Posterior vena cava (tissue), 2 donors: ENCODE measurements around the gene ENTHD1. TPM values are rescaled to one million over a fixed set of nuclear protein-coding genes. Genes with fewer than 3 reads are reported as not detected.

Experiments
- DNase-seq: peaks from one replicate; pipeline ENCODE4 v3.0.0-alpha.2; 2020; ENCODE audit warnings: low spot score
- intact Hi-C, 2 donors: fragments of 100-400 bp; cut with DNase I; formaldehyde crosslinking; loops; one replicate each; pipeline versions ENCODE4 v1.14.1 to v1.14.2; 2022 to 2023
- total RNA-seq, 2 donors: library from RNA; stranded (reverse); fragmentation: NEBNext Ultra II Directional; extraction: Animal tissue kit (Norgen Biotek cat#: 25700); gene quantifications; one replicate each; pipeline ENCODE4 v1.2.1, GENCODE V29; 2021
- donor health status: DM: yes; HTN: yes; CAD: no.
- donor health status: DM: yes; HTN: yes; CAD: no.

Gene ENTHD1
- total RNA-seq, 2 donors from 2014 or later = not detected

DNA sequence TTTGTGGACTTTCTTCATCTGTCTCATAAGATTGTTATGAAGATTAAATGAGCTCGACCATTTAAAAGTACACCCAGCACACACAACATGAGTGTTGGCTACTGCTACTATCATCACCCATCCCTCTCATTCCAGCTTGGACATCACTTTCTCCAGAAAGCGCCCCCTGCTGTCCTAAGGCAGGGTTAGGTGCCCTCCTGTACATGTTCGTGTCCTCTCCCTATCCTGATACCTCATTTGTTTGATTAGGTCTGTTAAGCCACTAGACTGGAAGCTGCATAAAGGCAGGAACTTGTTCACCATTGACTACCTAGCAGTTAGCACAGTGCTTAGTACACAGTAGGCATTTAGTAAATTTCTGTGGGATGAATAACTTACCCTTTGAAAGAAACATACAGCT is 85.5 kb downstream of the ENTHD1 start:
- DNase-seq = no peak
- intact Hi-C loops = no loop called here

DNA sequence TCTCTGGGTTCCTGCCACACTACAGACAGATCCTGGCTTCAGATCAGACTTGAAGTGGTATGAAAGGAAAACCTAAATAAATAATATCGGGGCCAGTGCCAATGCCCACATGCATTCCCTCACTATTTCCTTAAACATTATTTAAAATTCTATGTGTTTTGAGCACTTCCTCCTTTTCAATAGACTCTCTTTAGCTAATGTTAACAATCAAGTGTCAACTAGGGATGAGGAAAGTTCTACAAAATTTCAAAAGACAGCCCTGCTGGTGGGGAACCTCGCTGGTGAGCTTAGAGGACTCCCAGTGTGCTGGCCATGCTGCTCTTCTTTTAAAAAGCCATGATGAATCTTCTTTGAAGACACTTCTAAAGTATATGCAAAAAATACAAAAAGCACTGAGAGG is 87.5 kb downstream of the ENTHD1 start:
- no peak for DNase-seq
- intact Hi-C loops = no loop called here

DNA sequence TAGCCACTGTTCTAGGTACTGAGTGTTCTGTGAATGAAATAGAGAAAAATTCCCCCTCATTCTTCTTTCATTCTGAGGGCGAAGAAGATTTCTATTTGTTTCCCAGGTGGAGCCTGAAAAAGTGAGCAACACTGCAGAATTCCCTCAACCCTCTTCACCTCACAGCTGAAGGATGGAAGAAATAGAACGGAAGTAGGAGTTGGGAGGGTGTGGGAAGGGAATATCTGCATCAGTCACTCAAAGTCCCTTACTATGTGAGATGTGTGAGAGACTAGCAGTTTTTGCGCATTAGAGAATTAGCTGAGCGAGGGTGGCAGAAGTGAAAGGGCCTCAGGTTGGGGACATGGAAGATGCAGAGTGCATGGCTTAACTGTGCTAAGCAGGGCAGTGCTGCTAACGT is 88.4 kb downstream of the ENTHD1 start:
- no peak for DNase-seq
- intact Hi-C loops = no loop called here

DNA sequence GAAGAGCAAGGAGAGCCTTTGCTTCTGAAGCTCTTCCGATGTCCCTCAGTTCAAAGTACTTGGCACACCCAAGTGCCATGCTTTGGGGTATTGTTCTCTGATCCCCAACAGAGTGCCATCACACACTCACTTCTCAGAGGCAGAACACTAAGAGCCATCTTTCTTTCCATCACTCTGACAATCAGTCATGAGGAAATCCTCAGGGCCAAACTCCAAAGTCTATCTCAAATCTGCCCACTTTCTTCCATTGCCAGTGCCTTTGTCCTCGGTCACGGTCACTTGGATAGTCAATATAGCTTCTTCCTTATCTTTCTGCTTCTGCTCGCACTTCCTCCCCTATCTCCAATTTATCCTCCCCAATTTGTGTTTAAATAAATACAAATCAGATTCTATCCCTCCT is 90.9 kb downstream of the ENTHD1 start:
- intact Hi-C loops = no loop called here
- DNase-seq = no peak

DNA sequence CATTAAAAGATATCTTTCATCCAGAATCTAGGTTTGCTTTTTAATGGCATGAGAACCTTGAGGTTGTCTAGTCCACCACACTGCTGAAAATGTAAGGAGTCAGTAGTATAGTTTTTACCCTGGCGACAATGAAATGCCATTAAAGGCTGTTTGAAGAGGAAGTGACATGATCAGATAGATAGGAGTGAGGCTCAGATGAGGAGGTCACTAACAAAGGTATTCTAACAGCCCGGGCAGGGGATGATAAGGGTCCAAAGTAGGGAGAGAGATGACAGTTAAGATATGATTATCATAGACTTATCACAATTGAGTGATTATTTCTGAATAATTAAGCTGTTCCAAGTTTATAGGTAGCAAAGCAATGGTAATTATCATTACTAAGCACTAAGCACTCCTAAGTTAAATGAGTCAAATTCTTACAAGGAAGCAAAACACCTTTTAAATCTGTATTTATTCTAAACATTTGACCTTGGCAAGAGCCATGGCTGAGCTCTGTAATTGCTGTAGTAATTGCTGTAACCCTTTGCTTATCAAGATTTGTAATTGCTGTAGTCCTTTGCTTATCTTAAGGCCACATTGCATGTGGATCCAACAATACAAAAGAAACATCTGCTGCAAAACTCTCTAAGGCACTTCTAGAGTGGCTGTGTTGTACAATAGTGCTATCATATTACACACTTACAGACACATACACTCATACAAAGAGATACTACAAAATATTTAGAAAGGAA is 92.6 kb downstream of the ENTHD1 start:
- intact Hi-C loops = no loop called here
- DNase-seq = no peak

DNA sequence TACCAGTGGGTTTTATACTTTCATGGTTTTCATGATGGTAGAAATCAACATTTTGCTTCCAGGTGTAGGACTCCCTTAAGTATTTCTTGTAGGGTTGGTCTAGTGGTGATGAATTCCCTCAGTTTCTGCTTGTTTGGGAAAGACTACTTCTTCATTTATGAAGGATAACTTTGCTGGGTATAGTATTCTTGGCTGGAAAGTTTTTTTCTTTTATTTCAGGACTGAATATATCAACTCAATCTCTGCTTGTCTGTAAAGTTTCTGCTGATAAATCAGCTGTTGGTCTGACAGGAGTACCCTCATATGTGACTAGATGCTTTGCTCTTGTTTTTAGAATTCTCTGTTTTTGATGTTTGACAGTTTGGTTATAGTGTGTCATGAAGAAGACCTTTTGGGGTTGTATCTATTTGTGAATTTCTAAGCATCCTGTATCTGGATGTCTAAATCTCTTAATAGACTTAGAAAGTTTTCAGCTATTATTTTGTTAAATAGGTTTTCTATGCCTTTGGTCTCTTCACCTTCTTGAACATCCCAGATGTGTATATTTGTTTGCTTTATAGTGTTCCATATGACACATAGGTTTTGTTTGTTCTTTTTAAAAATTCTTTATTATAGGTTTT is 95.9 kb downstream of the ENTHD1 start:
- intact Hi-C loops = no loop called here
- no peak for DNase-seq

DNA sequence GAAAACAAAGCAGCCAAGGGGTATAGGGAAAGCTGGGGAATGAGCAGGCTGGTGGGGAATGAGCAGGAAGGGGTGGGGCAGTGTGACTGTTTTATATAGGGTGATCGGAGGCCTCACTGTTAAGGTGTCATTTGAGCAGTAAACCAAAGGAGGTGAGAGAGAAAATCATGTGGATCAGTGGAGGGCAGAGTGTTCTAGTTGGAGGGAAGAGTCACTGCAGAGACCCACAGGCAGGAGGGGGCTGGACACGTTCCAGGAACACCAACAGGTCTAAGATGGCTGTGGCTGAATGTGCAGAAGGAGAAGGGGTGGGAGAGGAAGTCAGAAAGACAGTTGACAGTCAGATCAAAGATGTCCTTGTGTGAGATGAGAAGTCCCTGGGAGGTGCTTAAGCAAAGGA is 103.8 kb downstream of the ENTHD1 start:
- intact Hi-C loops = no loop called here

DNA sequence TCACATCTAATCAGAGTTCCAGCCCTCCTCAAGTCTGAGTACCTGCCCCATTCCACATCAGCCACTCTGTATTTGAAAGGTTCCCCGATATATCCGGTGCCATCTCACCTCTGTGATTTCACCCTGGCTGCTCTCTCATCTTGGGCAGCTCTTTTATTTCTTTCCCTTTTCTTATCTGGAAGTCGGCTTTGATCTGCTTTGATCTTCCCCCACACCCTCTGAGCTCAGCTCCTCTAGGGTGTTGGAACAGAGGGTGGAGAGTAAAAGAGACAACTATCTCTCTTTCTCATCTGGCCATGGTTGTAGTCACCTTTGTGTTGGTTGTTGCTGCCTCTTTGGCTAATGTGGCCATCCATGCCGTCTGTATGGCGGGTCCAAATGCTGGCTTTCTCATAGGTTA is 108.3 kb downstream of the ENTHD1 start:
- no peak for DNase-seq
- intact Hi-C loops = no loop called here

More for the DNA sequence above, 103.8 kb downstream of the ENTHD1 start:
- DNase-seq = no peak

DNA sequence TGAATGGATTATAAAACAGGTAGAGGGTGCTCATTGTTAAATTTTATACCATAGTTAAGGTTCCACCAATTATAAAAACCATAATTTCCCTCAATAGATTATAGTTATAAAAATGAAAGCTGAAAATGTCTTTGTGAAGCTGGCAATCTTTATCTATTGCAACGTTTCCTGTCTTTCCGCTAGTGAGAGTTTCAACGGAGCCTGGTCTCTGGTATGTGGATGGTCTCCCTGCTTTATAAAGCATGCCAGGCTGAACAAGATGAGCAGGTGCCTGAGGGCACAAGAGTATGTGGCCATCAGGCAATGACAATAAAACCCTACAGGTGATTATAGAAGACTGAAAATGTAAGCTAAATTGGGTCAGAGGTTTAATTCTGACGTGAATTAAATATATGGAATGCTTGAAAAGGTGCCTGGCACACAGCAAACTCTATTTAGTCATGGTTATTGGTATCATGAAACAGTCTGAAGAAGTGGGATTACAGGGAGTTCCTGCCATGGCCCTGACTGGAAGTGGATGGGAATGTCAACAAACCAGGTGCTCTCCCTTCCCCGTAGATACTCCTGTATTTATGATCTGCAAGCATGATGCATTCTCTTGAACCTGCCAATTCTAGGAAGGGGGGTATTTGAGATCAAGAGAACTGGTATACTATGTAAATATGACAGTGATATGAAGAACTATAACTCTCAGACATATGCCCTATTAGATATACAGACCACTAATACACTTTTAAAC is 115.7 kb downstream of the ENTHD1 start:
- intact Hi-C loops = no loop called here

DNA sequence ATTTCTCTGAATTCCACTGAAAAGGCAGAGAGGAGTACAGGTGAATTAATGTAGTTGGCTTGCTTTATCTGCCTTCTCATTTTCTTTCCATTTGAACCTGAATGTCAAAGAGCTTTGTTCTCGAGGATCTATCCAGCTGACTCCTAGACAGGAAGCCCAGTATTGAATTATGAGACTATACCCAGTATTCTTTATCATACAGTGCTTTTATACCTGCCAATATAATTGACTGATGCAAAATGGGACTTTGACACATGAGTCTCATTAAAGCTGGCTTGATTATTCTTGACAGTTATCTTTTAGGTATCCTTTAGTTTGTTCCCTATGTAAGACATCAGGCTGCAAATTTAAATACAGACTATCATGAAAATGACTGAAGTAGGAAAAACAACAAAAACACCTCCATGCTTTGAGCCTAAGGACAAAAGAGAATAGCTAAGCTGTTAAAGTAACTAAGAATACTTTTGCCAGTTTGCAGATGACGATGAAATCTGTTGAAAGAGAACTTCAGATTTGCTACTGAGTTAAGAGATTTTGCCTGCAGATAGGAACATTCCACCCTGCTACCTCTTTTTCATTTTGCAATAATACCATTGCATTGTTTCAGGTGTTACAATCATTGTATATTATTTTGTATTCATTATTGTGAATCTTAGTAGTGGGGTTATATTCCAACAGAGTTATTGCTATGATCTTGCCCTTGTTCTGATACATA is 117.1 kb downstream of the ENTHD1 start:
- no peak for DNase-seq
- intact Hi-C loops = no loop called here

More for the DNA sequence above, 115.7 kb downstream of the ENTHD1 start:
- no peak for DNase-seq

DNA sequence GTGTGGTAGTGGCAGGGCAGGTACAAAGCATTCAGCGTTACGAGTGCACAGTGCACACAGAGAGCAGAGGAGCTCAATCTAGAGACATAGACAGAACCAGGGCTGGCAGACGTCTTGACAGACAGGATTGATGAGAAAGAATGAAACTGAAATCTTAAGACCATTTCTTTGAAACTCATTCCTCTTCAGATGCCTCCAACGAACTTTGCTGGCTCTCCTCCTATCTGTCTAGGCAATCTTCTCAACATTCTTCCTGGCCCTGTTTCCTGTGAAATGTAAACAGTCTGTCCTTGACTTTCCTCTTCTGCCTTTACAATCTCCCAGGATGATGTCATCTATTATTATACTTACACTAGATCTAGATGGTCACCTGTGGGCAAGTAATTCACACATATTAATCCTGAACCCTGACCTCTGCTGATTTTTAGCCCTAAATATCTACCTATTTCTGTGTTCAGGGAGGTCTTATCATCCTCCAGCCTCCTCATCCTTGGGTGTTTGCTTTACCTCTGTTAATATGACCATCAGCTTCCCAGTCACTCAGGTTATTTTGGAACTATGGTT is 119.5 kb downstream of the ENTHD1 start:
- no peak for DNase-seq
- intact Hi-C loops = no loop called here

DNA sequence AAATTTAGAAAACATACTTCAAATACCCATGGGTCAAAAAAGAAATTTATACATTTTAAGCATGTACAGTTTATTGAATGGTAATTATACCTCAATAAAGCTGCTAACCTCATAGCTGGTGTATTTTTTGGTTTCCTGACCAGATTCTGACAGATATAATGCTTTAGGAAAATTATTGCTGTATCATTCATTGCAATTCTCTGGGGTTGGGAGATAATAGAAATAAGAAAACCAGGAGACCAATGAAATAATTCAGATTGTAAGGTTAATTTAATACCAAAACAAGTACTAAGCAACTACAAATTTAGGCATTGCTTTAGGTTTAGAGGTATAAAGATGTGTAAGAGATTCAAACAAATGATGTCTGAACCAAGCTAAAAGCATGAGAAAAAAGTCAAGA is 120.1 kb downstream of the ENTHD1 start:
- DNase-seq = no peak

DNA sequence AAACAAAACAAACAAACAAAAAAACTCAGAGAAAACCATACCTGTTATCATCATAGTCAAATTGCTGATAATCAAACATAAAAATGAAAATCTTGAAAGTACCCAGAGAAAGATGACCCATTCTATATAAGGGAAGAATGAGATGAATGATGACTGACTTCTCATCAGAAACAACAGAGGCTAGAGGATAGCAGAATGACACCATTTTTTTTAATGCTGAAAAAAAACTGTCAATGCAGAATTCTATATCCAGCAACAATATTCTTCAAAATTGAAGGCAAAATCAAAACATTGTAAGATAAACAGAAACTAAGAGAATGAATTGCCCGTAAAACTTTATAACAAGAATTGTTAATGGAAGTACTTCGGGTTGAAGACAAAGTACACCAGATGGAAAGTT is 122.1 kb downstream of the ENTHD1 start:
- intact Hi-C loops = no loop called here
- no peak for DNase-seq

More for the DNA sequence above, 120.1 kb downstream of the ENTHD1 start:
- intact Hi-C loops = no loop called here

DNA sequence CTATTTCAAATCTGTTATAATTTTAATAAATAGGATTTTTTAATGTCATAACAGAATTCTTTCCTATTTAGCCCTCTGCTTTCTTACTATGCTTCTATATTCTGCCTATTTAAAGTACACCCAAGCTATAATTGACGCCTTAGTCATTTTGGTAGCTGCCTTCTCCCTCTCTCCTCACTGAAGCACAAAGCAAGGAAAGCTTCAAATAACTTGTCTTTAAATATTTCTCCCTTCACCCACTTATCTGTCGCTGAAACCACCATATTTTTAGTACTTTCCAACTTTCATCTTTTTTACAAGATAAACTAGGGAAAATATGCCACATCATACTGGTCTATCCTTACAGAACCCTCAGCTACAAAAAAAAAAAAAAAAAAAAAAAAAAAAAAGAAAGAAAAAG is 127.9 kb downstream of the ENTHD1 start:
- no peak for DNase-seq
- intact Hi-C loops = no loop called here

DNA sequence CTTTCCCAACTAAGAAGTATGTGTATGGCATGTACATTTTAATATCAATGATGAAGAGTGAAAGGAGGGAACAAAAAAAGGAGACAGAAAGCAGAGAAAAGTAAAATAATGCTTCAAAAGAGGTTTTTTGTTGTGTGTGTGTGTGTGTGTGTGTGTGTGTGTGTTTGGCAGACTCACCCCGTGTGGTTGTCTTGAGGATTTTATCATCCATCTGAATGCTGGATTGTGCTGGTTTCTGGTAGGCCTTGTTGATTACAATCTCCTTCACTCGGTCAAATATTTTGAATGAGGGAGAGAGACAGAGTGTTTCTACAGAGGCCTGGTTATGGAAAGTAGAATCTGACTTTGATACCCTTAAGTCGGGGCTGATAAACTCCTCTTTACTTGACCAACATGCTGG is 128.5 kb downstream of the ENTHD1 start:
- intact Hi-C loops = no loop called here

DNA sequence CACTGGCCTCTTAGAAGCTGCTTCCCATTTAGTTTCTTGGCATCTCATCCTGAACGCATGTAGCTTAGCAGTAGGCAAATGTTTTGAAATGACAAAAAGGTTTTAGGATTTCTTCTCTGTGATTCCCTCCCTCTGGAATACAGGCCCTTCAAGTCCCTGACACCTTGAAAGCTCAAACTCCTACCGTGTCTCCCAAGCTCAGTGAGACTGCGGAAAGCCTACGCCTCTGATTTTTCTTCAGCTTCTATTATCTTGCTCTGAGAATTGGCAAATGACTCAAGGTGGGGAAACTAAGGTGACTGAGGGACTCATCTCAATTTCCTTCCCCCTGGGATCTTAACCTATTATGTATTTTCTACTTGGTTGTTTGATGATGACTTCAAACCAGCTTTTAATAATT is 130.3 kb downstream of the ENTHD1 start:
- intact Hi-C loops = no loop called here
- no peak for DNase-seq

More for the DNA sequence above, 128.5 kb downstream of the ENTHD1 start:
- no peak for DNase-seq

DNA sequence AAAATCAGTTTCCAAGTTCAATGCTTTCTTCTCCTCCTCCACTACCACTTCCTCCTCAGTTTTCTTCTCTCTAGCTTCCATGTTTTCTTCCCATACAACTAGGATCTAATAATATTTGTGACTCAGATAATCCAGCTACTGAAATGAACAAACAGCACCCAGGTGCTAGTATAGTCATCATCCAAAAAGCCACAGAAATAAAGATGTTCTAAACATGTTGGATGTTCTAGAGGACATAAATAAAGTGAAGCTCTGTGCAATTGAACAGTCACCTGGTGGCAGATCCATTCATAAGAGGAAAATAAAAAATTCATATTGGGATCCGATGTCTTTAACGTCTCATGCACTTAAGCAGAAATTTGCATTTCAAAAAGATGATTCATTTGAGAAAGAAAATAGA is 142.8 kb downstream of the ENTHD1 start:
- DNase-seq = no peak

DNA sequence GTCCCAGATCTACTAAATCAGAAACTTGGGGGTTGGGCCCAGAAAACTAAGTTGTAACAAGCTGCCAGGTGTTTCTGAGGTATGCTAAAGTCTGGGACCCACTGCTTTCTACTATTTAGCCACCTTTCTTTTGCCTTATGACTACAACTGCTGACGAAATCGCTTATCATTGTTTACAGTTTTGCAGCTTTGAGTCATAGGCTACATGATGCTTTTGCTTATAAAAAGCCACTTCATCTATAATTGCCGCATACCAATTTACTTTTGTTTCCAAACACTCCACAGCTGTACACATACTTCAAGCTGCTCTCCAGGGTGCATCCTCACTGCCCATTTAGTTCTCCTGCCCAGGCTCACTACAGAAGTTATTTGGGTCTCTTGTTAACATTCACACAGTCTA is 144.7 kb downstream of the ENTHD1 start:
- DNase-seq = no peak
- intact Hi-C loops = no loop called here

More for the DNA sequence above, 142.8 kb downstream of the ENTHD1 start:
- intact Hi-C loops = no loop called here

DNA sequence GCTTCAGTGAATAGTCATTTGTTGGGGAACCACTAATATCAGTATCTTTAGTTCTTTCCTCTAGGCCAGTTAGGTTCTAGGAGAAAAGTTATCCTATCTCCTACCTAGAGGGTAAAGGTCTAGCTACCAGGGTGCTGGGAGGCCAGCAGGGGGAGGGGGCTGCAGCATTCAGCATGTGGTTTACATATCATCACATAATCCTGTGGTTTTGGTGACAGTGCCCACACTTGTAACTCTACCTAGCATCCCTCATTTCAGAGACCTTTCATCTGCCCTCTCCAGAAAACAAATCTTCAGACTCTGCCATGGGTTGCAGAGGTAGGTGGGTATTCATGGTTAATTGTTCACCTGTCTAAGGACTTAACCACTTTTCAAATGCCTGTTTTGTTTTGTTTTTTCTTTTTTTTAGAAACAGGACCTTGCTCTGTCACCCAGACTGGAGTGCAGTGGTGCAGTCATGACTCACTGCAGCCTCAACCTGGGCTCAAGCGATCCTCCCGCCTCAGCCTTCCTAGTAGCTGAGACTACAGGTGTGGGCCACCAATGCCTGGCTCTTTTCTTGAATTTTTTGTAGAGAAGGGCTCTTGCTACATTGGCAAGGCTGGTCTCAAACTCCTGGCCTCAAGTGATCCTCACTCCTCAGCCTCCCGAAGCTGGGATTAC is 146.8 kb downstream of the ENTHD1 start:
- DNase-seq = no peak
- intact Hi-C loops = no loop called here
